PC-9 (cell line): ENCODE data around the gene TP53AIP1.

Experiments
- EZH2 ChIP-seq: fragments of 200-600 bp; sonication (generic); IDR thresholded peaks from 2 replicates; pipeline ENCODE4 v1.8.0; 2017; ENCODE audit warnings: antibody characterized with exemption, low read depth
- TF ChIP-seq, protein P1 (sequence below): fragments of 200-600 bp; sonication (generic); conservative IDR thresholded peaks from 2 replicates; pipeline ENCODE4 v1.6.1; 2017; ENCODE audit warnings: mixed run types, antibody characterized with exemption, mild to moderate bottlenecking, moderate library complexity

- TF ChIP-seq, protein P1, sequence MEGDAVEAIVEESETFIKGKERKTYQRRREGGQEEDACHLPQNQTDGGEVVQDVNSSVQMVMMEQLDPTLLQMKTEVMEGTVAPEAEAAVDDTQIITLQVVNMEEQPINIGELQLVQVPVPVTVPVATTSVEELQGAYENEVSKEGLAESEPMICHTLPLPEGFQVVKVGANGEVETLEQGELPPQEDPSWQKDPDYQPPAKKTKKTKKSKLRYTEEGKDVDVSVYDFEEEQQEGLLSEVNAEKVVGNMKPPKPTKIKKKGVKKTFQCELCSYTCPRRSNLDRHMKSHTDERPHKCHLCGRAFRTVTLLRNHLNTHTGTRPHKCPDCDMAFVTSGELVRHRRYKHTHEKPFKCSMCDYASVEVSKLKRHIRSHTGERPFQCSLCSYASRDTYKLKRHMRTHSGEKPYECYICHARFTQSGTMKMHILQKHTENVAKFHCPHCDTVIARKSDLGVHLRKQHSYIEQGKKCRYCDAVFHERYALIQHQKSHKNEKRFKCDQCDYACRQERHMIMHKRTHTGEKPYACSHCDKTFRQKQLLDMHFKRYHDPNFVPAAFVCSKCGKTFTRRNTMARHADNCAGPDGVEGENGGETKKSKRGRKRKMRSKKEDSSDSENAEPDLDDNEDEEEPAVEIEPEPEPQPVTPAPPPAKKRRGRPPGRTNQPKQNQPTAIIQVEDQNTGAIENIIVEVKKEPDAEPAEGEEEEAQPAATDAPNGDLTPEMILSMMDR, result no peak
- TF ChIP-seq EZH2, result no peak
Measured at GRCh38 chr11:128931668-128932067, 11.0 kb downstream of the TP53AIP1 start.
